IMR-90 (cell line): ENCODE results near the gene TBC1D16.

Experiments used
- CHD1 ChIP-seq: IDR thresholded peaks from 2 replicates; pipeline ENCODE4 v1.6.1; 2012; ENCODE audit warnings: low read depth, low read length, improper control_type of control experiment
- POLR2A ChIP-seq: IDR thresholded peaks from 2 replicates; pipeline ENCODE4 v1.6.1; 2012; ENCODE audit warnings: mild to moderate bottlenecking, low read depth, low read length
- TF ChIP-seq, protein P1 (sequence below): conservative IDR thresholded peaks from 2 replicates; pipeline ENCODE4 v1.5.1; 2012; ENCODE audit warnings: mild to moderate bottlenecking, low read depth, low read length, improper control_type of control experiment
- TF ChIP-seq, protein P2 (sequence below): fragments of 150-350 bp; IDR thresholded peaks from 2 replicates; pipeline ENCODE4 v1.6.1; 2017; ENCODE audit warnings: mild to moderate bottlenecking, antibody characterized with exemption, low read length, low read depth

DNA sequence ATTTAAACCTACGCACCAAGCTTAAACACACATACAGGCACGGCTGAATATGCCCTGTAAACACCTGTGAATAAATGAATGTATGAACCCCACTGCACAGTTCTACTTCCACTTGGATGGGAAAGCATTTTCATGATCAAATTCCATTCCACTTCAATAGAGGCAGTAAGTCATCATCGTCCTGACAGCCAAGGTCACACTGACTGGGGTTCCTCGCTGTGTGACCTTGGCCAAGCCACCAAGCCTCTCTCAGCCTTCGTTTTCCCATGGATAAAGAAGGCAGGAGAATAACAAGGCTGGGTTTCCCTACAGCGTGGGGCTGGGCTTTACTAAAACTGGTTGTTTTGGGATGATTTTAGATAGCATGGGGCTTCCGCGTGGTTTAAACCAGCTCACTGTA is 82.8 kb downstream of the TBC1D16 start:
- TF ChIP-seq, protein P1, sequence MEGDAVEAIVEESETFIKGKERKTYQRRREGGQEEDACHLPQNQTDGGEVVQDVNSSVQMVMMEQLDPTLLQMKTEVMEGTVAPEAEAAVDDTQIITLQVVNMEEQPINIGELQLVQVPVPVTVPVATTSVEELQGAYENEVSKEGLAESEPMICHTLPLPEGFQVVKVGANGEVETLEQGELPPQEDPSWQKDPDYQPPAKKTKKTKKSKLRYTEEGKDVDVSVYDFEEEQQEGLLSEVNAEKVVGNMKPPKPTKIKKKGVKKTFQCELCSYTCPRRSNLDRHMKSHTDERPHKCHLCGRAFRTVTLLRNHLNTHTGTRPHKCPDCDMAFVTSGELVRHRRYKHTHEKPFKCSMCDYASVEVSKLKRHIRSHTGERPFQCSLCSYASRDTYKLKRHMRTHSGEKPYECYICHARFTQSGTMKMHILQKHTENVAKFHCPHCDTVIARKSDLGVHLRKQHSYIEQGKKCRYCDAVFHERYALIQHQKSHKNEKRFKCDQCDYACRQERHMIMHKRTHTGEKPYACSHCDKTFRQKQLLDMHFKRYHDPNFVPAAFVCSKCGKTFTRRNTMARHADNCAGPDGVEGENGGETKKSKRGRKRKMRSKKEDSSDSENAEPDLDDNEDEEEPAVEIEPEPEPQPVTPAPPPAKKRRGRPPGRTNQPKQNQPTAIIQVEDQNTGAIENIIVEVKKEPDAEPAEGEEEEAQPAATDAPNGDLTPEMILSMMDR, result no peak
- TF ChIP-seq POLR2A (no peak), CHD1 (no peak)
- TF ChIP-seq, protein P2, sequence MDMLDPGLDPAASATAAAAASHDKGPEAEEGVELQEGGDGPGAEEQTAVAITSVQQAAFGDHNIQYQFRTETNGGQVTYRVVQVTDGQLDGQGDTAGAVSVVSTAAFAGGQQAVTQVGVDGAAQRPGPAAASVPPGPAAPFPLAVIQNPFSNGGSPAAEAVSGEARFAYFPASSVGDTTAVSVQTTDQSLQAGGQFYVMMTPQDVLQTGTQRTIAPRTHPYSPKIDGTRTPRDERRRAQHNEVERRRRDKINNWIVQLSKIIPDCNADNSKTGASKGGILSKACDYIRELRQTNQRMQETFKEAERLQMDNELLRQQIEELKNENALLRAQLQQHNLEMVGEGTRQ, result no peak
